GM18870 (cell line): ENCODE measurements around the gene ANO10.
A peak's percentile ranks its signal among the peaks of the same experiment; 100 is the strongest.
"Not testable (repeated sequence)": the region's sequence is repeated elsewhere in the genome, so short reads cannot be mapped to it uniquely, and the experiment has no call there.

Experiments
- ATAC-seq: cut with Tn5 transposase; IDR thresholded peaks from one replicate; pipeline ENCODE4 v1.9.1; 2021; ENCODE audit warnings: moderate library complexity; ENCODE audit not compliant: unreplicated experiment

ANO10 gene, protein sequence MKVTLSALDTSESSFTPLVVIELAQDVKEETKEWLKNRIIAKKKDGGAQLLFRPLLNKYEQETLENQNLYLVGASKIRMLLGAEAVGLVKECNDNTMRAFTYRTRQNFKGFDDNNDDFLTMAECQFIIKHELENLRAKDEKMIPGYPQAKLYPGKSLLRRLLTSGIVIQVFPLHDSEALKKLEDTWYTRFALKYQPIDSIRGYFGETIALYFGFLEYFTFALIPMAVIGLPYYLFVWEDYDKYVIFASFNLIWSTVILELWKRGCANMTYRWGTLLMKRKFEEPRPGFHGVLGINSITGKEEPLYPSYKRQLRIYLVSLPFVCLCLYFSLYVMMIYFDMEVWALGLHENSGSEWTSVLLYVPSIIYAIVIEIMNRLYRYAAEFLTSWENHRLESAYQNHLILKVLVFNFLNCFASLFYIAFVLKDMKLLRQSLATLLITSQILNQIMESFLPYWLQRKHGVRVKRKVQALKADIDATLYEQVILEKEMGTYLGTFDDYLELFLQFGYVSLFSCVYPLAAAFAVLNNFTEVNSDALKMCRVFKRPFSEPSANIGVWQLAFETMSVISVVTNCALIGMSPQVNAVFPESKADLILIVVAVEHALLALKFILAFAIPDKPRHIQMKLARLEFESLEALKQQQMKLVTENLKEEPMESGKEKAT

DNA sequence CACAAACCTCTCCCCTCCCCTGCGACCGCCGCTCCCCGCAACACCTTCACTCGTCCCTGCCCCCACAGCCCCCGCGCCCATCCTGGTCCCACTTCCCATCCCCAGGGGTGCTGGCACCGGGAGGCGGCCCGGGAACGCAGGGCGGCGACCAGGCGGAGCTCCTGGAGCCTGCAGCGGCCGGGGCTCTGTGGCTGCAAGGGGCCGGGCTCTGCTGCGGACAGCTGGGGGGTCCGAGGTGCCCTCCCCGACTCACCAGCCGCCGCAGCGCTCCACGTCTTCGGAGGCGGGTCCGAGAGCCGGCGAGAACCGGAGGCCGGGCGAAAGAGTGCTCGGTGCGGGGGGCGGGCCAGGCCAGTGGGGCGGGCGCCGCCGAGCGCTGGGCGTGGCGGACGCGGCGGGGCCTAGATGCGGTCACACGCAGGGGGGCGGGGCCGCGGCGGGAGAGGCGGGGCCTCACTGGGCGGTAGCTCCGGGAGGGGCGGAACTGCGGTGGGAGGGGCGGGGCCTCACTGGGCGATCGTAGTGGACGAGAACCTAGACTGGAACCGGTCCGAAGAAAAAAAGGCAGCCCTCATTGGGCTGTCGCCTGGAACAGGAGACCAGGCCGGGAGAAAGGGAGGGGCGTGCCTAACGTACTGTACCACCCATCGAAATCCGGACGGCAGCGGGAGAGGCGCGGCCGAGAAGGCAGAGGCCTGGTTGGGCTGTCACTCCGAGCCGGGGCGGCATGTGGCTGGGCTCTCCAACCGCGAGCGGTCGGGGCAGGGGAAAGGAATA lies at the start of gene ANO10:
Gene ANO10 (minus strand): TSS at position 356 of the 777 bp plus-strand sequence. CDS start 16,159 bp downstream, outside the sequence.
- ATAC-seq, result peak; percentile 94

DNA sequence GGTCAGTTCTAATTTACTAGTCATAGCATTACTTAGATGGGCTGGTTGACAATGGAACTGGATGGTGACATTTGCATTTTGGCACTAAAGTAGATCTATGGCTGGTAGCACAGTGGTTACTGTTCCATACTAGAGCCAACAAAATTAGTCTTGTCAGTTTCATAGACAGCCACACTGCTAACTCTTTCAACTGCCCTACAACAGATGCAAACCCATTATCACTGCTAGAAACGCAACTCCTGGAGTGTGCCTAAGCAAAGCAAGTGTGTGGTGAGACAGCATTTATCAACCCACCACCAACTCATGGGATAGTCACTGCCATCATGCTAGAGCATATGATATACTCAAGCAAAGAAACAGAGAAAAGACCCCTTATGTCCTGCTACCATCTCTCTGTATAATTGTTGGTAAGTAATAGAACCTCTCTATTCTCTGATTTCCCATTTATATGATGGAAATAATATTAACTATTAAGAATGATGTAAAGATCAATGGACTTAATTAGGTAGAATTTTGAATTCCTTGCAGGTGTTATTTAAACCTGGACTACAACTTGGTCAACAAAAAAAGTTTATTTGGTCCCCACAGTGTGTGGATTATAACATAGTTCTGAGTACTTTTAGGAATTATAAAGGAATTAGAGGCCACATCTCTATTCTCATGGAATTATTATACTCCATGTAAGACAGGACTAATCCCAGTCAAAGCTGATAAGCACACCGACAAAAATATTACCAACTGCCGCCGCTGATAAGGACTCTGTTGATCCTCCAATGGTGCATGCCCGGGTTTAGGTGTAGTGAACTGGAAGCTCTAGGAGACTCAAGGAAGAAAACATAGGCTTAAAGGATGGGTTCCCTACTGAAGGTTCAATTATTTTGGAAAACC lies 49.1 kb upstream of the ANO10 start:
- ATAC-seq, result no peak

DNA sequence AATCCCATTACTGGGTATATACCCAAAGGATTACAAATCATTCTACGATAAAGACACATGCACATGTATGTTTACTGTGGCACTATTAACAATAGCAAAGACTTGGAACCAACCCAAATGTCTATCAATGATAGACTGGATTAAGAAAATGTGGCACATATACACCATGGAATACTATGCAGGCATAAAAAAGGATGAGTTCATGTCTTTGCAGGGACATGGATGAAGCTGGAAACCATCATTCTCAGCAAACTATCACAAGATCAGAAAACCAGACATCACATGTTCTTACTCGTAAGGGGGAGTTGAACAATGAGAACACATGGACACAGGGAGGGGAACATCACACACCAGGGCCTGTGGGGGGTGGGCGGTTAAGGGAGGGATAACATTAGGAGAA lies 43.2 kb upstream of the ANO10 start:
- ATAC-seq, result not testable (repeated sequence)

DNA sequence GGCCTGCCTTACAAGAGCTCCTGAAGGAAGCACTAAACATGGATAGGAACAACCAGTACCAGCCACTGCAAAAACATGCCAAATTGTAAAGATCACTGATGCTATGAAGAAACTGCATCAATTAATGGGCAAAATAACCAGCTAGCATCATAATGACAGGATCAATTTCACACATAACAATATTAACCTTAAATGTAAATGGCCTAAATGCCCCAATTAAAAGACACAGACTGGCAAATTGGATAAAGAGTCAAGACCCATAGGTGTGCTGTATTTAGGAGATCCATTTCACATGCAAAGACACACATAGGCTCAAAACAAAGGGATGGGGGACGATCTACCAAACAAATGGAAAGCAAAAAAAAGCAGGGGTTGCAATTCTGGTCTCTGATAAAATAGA lies 39.6 kb upstream of the ANO10 start:
- not testable (repeated sequence) for ATAC-seq

DNA sequence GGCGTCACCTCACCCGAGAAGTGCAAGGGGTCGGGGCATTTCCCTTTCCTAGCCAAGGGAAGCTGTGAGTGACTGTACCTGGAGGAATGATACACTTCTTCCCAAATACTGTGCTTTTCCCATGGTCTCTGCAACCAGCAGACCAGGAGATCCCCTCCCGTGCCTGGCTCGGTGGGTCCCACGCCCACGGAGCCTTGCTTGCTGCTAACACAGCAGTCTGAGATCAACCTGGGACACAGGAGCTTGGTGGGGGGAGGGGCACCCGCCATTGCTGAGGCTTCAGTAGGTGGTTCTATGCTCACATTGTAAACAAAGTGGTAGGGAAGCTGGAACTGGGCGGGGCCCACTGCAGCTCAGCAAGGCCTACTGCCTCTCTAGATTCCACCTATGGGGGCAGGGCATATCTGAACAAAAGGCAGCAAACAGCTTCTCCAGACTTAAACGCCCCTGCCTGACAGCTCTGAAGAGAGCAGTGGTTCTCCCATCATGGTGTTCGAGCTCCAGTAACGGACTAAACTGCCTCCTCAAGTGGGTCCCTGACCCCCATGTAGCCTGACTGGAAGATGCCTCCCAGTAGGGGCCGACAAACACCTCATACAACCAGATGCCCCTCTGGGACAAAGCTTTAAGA lies 37.6 kb upstream of the ANO10 start:
- no peak for ATAC-seq

DNA sequence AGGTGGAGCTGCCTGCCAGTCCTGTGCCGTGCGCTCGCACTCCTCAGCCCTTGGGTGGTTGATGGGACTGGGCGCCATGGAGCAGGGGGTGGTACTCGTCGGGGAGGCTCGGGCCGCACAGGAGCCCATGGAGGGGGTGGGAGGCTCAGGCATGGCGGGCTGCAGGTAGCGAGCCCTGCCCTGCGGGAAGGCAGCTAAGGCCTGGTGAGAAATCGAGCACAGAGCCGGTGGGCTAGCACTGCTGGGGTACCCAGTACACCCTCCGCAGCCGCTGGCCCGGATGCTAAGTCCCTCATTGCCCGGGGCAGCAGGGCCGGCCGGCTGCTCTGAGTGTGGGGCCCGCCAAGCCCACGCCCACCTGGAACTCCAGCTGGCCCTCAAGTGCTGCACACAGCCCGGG lies 34.6 kb upstream of the ANO10 start:
- not testable (repeated sequence) for ATAC-seq

DNA sequence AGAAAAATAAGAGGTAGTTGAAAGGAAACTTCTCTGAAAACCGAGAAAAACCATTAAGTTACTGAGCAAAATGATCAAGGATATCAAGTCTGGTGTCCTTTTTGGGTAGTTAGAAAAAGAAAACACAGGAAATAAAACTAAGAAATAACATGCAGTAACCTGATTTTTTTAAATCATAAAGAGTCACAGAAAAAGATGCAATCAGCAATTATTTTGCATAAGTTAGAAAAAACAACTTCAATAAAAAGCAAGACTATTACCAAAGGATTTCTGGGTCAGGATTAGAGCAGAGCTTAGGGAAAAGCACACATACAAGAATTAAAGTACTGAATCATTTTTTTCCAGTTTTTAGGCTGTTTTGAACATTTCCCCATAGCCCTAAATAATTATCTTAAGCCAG lies 28.5 kb upstream of the ANO10 start:
- ATAC-seq, result no peak

DNA sequence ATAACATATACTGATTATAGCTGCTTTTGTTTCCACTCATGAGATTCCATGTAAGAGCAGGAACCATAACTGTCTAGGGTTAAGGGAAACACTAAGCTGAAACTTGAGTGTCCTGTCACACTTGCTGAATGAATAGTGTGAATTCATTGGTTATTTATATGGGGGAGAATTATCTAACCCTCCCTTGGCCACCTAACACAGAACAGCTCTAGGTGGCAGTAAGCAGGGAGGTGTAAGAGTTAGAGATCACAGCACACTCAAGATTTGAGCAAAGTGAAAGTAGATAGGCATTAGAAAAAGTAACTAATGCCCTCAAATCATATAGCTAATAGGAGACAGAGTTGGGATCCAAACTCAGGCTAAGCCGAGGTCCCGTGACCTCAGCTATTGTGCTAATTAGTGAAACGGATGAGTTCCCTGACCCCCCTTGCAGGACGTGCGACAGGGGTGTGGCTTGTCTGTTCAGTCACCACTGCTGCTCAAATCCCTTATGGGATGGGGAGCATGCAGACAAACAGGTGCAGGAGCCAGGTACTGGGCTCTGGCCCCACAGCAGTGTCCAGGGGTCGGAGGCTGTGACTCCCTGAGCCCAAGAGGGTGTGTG lies 27.7 kb upstream of the ANO10 start:
- ATAC-seq, result no peak

DNA sequence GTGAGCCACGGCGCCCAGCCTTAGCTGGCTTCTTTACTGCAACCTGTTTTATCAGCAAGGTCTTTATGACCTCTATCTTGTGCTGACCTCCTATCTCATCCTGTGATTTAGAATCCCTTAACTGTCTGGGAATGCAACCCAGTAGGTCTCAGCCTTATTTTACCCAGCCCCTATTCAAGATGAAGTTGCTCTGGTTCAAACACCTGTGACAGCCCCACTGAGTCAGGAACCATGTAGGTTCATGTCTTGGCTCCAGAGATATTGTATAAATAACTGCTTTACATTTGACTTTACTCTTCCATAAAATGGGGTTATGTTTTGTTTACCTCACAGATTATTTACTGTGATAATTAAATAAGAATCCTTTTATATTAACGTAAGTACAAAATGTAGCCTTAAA lies 27.1 kb upstream of the ANO10 start:
- no peak for ATAC-seq

DNA sequence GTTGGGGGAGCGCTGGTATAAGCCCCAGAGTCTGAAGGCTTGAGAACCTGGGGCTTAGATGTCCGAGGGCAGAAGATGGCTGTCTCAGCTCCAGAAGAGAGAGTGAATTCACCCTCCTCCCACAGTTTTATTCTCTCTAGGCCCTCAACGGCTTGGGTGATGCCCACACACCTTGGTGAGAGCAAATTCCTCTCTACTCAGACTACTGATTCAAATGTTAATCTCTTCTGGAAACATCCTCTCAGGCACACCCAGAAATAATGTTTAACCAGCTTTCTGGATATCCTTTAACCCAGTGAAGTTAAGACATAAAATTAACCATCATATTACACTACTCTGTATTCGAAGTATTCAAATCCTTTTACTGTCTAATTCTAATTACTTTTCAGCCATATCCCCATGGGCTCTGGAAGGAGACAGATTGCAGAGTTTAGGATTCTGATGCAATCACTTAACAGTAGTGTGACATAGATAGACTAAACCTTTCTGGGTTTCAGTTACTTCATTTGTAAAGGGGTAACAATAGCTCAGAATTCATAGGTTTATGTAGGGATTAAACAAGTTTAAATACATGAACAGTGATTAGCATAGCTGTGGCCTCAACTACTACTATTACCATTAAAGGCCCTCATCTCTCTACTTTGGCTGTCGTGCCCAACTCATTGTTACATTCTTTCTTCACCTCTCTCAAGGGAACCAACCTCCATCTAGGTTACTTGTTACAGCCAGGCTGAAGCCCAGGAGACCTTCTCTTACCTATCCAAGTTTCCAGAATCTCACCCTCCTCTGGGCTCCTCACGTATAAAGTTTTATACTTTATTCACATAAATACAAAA lies 25.7 kb upstream of the ANO10 start:
- no peak for ATAC-seq

DNA sequence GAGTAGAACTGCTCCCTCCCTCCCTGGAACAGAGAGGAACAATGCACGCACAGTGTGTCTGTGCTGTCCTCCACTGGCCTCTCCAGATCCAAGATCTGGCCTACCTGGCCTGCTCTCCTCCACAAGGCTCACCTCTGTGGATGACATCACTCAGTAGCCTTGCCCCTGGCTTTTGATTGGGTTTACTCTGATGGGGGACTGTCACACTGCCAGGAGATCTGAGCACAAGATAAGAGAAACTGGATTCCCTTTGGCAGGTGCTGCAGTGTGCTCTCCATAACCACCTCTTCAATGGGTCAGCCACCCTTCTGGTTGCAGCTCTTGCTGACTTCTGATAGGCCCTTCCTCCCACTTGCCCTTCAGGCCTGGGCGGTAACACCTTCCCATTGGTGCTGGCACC lies 22.6 kb upstream of the ANO10 start:
- no peak for ATAC-seq

DNA sequence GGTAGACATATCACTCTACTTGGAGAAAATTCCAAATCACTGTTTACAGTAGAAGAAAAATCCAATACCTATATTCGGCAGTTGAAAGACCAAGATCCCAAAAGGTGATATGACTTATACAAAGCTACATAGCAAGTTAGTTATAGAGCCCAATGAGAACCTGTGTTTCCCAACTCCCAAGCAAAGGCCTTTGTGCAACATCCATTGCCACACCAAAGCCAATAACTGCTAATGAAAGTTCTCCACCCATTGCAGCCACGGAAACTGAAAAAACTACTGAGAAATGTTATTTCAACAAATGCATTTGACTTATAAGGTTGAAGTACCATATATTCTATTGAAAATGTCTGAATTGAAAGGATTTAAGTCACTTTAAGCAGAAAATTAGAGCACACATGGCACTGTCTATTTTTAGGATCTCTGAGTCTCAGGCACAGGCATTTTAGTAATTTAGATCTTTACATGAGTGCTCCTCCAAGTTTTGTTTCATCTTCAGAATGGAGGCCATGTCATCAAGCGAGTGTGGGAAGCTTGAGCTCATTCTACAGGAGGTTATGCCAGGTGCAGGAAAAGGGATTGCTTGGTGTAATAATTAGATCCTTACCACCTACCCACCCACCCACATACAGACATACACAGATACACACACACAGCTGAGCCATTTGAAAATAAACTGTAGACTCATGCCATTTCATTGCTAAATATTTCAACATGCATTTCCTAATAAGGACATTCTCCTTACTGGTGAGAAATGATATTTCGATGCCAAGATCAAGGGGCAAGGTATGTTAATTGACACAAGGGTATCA lies 19.7 kb upstream of the ANO10 start:
- ATAC-seq, result no peak

DNA sequence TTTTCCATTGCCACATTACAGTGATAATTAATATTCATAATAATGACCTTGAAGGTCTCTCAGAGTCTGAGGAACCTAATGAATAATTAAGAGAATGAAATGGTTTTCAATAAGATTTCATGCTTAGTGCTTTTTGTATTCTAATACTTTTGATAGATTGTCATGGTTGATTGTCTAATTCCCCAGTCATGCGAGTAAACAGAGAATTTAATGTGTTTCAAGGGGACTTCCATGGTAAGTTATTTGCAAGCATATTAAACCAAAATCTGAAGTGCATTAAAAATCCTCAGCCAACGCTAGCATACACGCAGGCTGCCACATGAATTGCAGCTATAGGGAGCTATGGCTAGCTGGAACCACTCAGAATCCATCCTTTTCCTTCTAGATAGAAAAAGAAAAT lies 18.9 kb upstream of the ANO10 start:
- ATAC-seq, result no peak

DNA sequence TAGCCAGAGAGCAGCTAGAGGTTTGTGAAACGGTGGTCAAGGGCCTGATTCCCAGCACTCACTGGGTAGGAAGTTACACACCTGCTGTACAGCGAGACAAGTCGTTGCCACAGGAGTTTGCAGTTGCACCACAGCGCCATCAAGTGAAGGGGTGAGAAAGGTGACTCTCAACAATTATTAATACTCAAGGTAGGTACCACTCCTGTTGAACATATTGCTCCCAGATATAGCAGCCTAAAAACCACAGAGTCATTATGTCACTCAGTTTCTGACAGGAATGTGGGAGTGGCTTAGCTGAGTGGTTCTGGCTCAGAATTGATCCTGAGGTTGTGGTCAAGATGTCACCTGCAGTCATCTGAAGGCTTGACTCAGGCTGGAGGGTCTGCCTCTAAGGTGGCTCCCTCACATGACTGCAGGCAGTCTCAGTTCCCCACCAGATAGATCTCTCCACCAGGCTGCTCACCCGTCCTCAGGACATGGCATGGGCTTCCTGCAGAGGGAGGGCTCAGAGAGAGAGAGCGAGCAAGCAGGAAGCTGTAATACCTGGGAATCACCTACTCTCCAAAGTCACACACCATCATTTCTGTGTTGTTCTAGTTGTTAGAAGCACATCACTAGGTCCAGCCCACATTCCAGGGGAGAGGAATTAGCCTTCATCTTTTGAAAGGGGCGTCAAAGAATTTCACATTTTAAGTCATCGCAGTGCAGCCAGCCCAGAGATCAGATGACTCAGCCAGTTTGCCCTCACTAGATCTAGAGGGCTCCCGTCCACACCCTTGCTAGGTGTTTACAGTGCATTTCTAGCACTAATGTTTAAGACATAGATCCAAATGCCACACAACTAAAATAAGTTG lies 17.0 kb upstream of the ANO10 start:
- ATAC-seq, result no peak

DNA sequence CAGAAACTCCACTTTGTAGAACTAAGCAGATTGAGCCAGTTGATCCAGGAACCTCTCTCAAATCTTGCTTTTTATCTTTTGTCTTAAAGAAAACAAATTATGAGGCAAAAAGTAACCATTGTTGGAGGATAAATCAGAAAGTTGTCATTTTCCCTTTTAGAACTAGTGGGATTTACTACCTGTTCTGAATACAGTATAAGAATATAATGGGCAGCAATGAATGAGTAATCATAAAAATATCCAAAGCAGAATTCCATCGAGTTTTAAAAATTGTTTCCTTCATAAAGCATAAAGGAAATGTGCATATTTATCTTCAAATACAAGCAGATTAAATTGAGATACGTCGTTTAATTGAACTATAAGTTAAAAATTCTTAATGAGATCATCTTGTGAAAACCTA lies 15.9 kb upstream of the ANO10 start:
- ATAC-seq, result no peak

DNA sequence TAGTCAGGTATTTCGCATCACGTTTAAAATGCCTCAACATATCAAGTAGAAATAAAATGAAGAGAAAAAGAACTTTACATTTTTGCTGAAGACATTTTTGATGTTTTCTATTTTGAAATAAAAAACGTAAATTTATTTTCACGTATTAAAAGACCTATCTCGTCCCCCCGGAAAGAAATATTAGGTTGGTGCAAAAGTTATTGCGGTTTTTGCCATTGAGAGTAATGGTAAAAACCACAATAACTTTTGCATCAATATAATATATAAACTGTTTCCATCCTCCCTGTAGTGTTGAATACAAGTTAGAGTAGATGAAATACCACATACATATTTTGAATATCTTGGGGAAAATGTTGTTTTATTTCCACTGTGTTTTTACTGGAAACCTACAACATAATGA lies 11.2 kb upstream of the ANO10 start:
- no peak for ATAC-seq

DNA sequence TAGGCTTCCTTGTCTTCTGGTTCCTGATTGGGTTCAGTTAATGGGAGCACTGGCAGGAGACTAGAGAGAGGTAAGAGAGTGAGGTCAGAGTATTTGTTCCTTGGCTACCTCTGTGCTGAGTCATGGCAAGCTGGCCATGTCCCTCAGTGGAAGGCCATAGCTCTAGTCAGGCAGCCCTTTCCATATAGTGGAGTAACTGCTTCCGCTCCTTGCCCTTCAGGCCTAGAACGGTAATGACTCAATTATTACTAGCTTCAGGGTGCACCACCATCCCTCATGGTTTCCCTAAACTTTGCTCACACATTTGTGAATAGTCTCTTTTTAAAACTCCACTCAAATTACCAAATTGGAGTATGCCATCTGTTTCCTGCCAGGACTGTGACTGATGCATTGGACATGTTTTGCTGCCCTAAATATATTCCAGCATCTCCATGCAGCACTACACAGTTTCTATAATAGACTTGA lies 10.5 kb upstream of the ANO10 start:
- no peak for ATAC-seq
